ENCODE data around the gene GFRA1.
A peak's percentile ranks its signal among the peaks of the same experiment; 100 is the strongest.

Gene GFRA1

DNA sequence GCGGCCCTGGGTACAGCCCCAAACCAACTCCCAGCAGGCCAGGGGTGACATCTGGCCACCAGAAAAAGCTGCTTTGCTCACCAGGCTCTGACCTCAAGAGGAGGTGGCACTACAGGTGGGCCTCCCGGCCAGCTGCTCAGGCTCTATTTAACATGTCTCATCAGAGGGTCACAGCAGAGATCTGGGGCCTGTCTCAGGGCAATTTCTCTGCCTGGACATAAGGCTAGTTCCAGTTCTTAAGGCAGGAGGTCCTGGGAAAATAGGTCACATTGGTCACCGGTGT is 88.6 kb downstream of the GFRA1 start:
- no peaks in the 10 kb centered on the region for H3K4me1 ChIP-seq (ENCODE audit: control insufficient read depth, insufficient read depth, low read length)
- no peak overlapping the region for H3K4me3 ChIP-seq (ENCODE audit: low read depth, low read length)
- H3K9me3 ChIP-seq (ENCODE audit: control insufficient read depth, insufficient read depth, low read depth, low read length), result no peaks in the 10 kb centered on the region
- TF ChIP-seq ZIC2 (tag by site-specific recombination; IDR thresholded peaks at IDR 0.05) (peak; percentile 73), ZNF610 (tag by site-specific recombination; IDR thresholded peaks at IDR 0.05; ENCODE audit: borderline replicate concordance) (no peak)
- CTCF ChIA-PET, result no interaction called here
- no peaks in the 10 kb centered on the region for H3K36me3 ChIP-seq (ENCODE audit: control insufficient read depth in 2 of 2, insufficient read depth in 1 of 2, low read length in 2 of 2)
- POLR2A ChIA-PET, result no interaction called here
- no peak overlapping the region for H3K27ac ChIP-seq (ENCODE audit: extremely low read depth, low read depth, low read length)

DNA sequence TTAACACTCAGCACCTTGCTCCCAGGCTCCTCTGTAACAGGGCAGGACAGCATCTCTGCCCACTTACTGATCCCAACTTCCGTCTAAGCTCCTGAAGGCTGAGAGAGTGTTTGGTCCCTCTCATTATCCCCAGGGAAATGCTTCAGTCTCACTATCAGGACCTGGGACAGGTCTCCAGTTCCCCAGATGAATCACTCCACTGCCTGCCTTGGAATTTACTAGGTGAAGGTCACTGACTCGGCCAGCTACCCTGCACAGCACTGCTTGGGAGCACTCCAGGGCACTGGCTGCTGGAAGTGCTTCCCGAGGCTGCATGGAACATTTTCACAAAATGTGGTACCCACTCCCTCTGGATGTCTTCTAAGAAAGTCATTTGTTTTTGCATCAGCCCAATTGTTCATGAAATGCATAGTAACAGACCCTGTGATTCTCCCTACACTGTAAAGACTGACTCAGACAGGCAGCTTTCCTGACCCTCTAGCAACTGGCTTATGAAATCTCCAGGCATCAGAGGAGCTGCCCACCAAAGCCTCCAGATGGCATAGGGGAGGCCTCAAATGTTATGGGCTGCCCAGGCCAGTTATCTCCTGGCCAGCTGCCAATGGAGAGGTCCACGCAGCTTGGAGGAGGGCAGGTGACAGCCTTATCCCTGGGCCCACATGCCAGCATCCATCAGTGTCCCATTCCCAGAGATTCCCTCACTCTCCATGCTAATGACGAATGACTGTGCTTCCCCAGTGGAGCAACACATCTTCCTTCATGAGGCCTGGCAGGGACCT is 89.1 kb downstream of the GFRA1 start:
- CTCF ChIA-PET, result interaction anchor here (0.5 kb wide), 1 partner anchor 159 kb away, joined by 3 read pairs; no protein-coding TSS in a partner anchor

DNA sequence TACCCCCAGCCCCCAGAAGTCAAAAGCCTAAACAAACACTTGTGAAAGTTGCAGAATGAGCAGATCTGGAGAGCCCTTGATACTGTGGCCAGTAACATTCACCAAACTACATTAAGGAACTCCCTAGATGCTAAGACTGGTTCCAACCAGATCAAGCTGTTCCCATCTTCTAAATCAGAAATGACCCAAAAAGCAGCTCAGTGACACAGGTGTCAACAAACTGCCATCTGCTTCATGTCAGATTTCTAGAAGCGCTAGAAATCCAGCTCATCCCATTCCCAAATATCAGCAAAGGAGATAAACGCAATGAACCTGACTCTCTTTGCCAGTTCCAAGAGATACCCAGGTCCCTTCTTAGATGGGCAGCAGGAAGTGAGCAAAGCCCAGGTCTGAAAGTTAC is 90.6 kb downstream of the GFRA1 start:
- no peak overlapping the region for H3K4me3 ChIP-seq (ENCODE audit: low read depth, low read length)
- H3K4me1 ChIP-seq (ENCODE audit: control insufficient read depth, insufficient read depth, low read length), result peaks cover 6% of the 10 kb centered on the region
- H3K9me3 ChIP-seq (ENCODE audit: control insufficient read depth, insufficient read depth, low read depth, low read length), result no peaks in the 10 kb centered on the region
- ChIA-PET CTCF (no interaction called here), POLR2A (no interaction called here)
- H3K36me3 ChIP-seq (ENCODE audit: control insufficient read depth in 2 of 2, insufficient read depth in 1 of 2, low read length in 2 of 2), result no peaks in the 10 kb centered on the region
- no peak overlapping the region for H3K27ac ChIP-seq (ENCODE audit: extremely low read depth, low read depth, low read length)
- no peak for TF ChIP-seq KLF8 (tag by site-specific recombination; IDR thresholded peaks at IDR 0.05)
- TF ChIP-seq ZNF629 (tag by site-specific recombination; IDR thresholded peaks at IDR 0.05), result no peak
- no peak for TF ChIP-seq ZNF654 (tag by site-specific recombination; IDR thresholded peaks at IDR 0.05; ENCODE audit: low read depth)
- TF ChIP-seq, protein P1, sequence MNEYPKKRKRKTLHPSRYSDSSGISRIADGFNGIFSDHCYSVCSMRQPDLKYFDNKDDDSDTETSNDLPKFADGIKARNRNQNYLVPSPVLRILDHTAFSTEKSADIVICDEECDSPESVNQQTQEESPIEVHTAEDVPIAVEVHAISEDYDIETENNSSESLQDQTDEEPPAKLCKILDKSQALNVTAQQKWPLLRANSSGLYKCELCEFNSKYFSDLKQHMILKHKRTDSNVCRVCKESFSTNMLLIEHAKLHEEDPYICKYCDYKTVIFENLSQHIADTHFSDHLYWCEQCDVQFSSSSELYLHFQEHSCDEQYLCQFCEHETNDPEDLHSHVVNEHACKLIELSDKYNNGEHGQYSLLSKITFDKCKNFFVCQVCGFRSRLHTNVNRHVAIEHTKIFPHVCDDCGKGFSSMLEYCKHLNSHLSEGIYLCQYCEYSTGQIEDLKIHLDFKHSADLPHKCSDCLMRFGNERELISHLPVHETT (tag by site-specific recombination; IDR thresholded peaks at IDR 0.05), result no peak
- TF ChIP-seq, protein P2, sequence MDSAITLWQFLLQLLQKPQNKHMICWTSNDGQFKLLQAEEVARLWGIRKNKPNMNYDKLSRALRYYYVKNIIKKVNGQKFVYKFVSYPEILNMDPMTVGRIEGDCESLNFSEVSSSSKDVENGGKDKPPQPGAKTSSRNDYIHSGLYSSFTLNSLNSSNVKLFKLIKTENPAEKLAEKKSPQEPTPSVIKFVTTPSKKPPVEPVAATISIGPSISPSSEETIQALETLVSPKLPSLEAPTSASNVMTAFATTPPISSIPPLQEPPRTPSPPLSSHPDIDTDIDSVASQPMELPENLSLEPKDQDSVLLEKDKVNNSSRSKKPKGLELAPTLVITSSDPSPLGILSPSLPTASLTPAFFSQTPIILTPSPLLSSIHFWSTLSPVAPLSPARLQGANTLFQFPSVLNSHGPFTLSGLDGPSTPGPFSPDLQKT (IDR thresholded peaks at IDR 0.05; ENCODE audit: borderline replicate concordance, low read depth, low read length), result no peak
- no peak for TF ChIP-seq ZNF660 (tag by site-specific recombination; IDR thresholded peaks at IDR 0.05)
- TF ChIP-seq, protein P3, sequence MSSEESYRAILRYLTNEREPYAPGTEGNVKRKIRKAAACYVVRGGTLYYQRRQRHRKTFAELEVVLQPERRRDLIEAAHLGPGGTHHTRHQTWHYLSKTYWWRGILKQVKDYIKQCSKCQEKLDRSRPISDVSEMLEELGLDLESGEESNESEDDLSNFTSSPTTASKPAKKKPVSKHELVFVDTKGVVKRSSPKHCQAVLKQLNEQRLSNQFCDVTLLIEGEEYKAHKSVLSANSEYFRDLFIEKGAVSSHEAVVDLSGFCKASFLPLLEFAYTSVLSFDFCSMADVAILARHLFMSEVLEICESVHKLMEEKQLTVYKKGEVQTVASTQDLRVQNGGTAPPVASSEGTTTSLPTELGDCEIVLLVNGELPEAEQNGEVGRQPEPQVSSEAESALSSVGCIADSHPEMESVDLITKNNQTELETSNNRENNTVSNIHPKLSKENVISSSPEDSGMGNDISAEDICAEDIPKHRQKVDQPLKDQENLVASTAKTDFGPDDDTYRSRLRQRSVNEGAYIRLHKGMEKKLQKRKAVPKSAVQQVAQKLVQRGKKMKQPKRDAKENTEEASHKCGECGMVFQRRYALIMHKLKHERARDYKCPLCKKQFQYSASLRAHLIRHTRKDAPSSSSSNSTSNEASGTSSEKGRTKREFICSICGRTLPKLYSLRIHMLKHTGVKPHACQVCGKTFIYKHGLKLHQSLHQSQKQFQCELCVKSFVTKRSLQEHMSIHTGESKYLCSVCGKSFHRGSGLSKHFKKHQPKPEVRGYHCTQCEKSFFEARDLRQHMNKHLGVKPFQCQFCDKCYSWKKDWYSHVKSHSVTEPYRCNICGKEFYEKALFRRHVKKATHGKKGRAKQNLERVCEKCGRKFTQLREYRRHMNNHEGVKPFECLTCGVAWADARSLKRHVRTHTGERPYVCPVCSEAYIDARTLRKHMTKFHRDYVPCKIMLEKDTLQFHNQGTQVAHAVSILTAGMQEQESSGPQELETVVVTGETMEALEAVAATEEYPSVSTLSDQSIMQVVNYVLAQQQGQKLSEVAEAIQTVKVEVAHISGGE (tag by site-specific recombination; conservative IDR thresholded peaks at IDR 0.05; ENCODE audit: low read depth), result no peak
- TF ChIP-seq ZNF391 (tag by site-specific recombination; IDR thresholded peaks at IDR 0.05; ENCODE audit: borderline replicate concordance, low read depth), result no peak
- no peak for TF ChIP-seq PRDM1 (tag by site-specific recombination; IDR thresholded peaks at IDR 0.05)

More for the DNA sequence above, 89.1 kb downstream of the GFRA1 start:
- no peaks in the 10 kb centered on the region for H3K4me1 ChIP-seq (ENCODE audit: control insufficient read depth, insufficient read depth, low read length)
- H3K36me3 ChIP-seq (ENCODE audit: control insufficient read depth in 2 of 2, insufficient read depth in 1 of 2, low read length in 2 of 2), result no peaks in the 10 kb centered on the region
- TF ChIP-seq, protein P4, sequence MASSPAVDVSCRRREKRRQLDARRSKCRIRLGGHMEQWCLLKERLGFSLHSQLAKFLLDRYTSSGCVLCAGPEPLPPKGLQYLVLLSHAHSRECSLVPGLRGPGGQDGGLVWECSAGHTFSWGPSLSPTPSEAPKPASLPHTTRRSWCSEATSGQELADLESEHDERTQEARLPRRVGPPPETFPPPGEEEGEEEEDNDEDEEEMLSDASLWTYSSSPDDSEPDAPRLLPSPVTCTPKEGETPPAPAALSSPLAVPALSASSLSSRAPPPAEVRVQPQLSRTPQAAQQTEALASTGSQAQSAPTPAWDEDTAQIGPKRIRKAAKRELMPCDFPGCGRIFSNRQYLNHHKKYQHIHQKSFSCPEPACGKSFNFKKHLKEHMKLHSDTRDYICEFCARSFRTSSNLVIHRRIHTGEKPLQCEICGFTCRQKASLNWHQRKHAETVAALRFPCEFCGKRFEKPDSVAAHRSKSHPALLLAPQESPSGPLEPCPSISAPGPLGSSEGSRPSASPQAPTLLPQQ (tag by site-specific recombination; IDR thresholded peaks at IDR 0.05), result peak; percentile 44; the same call in 1 of the 2 replicates
- TF ChIP-seq, protein P5, sequence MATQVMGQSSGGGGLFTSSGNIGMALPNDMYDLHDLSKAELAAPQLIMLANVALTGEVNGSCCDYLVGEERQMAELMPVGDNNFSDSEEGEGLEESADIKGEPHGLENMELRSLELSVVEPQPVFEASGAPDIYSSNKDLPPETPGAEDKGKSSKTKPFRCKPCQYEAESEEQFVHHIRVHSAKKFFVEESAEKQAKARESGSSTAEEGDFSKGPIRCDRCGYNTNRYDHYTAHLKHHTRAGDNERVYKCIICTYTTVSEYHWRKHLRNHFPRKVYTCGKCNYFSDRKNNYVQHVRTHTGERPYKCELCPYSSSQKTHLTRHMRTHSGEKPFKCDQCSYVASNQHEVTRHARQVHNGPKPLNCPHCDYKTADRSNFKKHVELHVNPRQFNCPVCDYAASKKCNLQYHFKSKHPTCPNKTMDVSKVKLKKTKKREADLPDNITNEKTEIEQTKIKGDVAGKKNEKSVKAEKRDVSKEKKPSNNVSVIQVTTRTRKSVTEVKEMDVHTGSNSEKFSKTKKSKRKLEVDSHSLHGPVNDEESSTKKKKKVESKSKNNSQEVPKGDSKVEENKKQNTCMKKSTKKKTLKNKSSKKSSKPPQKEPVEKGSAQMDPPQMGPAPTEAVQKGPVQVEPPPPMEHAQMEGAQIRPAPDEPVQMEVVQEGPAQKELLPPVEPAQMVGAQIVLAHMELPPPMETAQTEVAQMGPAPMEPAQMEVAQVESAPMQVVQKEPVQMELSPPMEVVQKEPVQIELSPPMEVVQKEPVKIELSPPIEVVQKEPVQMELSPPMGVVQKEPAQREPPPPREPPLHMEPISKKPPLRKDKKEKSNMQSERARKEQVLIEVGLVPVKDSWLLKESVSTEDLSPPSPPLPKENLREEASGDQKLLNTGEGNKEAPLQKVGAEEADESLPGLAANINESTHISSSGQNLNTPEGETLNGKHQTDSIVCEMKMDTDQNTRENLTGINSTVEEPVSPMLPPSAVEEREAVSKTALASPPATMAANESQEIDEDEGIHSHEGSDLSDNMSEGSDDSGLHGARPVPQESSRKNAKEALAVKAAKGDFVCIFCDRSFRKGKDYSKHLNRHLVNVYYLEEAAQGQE (tag by site-specific recombination; IDR thresholded peaks at IDR 0.05), result peak; percentile 95
- TF ChIP-seq ZNF623 (tag by site-specific recombination; IDR thresholded peaks at IDR 0.05), result no peak
- H3K9me3 ChIP-seq (ENCODE audit: control insufficient read depth, insufficient read depth, low read depth, low read length), result no peaks in the 10 kb centered on the region
- POLR2A ChIA-PET, result interaction anchor here (0.6 kb wide), 1 partner anchor 16 kb away, joined by 3 read pairs; no protein-coding TSS in a partner anchor
- no peak overlapping the region for H3K27ac ChIP-seq (ENCODE audit: extremely low read depth, low read depth, low read length)
- no peak overlapping the region for H3K4me3 ChIP-seq (ENCODE audit: low read depth, low read length)

Measured in HEK293 (cell line).